Measurements from ENCODE around the gene SYNJ2BP.
"Not testable (repeated sequence)": the region's sequence is repeated elsewhere in the genome, so short reads cannot be mapped to it uniquely, and the experiment has no call there.

SYNJ2BP gene

DNA sequence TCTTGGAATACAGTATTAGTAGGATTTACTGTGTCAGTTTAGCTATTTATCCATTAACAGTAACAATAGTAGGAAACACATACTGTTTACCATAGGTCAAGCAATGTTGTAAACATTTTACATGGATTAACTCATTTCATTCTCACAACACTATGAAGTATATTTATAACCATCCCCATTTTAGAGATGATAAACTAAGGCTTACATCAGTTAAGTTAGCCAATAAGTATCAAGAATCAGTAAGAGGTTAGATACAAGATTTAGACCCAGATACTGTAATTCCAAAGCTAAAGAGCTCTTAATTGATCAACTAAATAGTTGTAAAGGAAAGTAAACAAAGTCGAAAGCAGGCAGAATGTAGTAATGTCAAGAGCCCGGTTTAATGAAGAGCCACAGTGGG is 1.1 kb downstream of the SYNJ2BP start:
- H3K79me2 ChIP-seq (ENCODE audit: insufficient read depth, low read length), result peaks cover 33% of the 10 kb centered on the region
- no peaks in the 10 kb centered on the region for H3K27me3 ChIP-seq (ENCODE audit: insufficient read depth, low read length, poor library complexity, severe bottlenecking)

DNA sequence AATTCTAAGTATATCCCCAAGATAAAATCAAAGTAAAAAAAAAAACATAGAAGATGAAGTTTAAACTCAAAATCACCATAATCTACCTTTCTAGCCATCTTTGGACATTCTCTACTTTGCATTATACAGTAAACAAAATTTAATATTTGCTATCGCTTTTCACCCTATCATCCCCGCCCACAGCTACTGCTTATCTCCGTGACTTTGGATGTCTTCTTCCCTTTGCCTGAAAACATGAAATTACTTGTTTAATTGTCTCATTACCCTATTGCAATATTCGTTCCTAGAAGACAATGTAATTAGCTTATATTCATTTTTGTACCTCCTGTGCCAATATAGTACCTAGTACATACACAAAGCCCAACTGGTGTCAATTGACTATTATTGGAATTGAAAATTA is 9.3 kb downstream of the SYNJ2BP start:
- Histone ChIP-seq H3K79me2 (ENCODE audit: insufficient read depth, low read length) (peaks cover 27% of the 10 kb centered on the region), H3K36me3 (ENCODE audit: insufficient read depth, low read length) (peaks cover 5% of the 10 kb centered on the region; the same call in 1 of the 2 replicates), H3K4me1 (ENCODE audit: insufficient read depth, low read length, poor library complexity, severe bottlenecking) (peaks cover 4% of the 10 kb centered on the region), H3K9me3 (ENCODE audit: insufficient read depth, low read depth, low read length) (no peaks in the 10 kb centered on the region), H3K4me2 (ENCODE audit: low read depth, low read length, poor library complexity, severe bottlenecking) (no peak overlapping the region), H2AFZ (ENCODE audit: low read length) (no peak overlapping the region), H4K20me1 (ENCODE audit: insufficient read depth, low read length, poor library complexity, severe bottlenecking) (no peaks in the 10 kb centered on the region), H3F3A (ENCODE audit: low read depth) (no peaks in the 10 kb centered on the region), H3K27me3 (ENCODE audit: insufficient read depth, low read length, poor library complexity, severe bottlenecking) (no peaks in the 10 kb centered on the region), H3K9me2 (replicated peaks; ENCODE audit: low read depth, low read length) (no peaks in the 10 kb centered on the region), H3K4me3 (ENCODE audit: low read length, poor library complexity, severe bottlenecking) (no peak overlapping the region), H3K9ac (ENCODE audit: low read depth, low read length, poor library complexity, severe bottlenecking) (no peak overlapping the region)
- TF ChIP-seq, protein P1, sequence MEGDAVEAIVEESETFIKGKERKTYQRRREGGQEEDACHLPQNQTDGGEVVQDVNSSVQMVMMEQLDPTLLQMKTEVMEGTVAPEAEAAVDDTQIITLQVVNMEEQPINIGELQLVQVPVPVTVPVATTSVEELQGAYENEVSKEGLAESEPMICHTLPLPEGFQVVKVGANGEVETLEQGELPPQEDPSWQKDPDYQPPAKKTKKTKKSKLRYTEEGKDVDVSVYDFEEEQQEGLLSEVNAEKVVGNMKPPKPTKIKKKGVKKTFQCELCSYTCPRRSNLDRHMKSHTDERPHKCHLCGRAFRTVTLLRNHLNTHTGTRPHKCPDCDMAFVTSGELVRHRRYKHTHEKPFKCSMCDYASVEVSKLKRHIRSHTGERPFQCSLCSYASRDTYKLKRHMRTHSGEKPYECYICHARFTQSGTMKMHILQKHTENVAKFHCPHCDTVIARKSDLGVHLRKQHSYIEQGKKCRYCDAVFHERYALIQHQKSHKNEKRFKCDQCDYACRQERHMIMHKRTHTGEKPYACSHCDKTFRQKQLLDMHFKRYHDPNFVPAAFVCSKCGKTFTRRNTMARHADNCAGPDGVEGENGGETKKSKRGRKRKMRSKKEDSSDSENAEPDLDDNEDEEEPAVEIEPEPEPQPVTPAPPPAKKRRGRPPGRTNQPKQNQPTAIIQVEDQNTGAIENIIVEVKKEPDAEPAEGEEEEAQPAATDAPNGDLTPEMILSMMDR (conservative IDR thresholded peaks at IDR 0.05; ENCODE audit: low read length), result no peak
- no peak for TF ChIP-seq EZH2phosphoT487 (IDR thresholded peaks at IDR 0.05; ENCODE audit: borderline replicate concordance)

More for the DNA sequence above, 1.1 kb downstream of the SYNJ2BP start:
- Histone ChIP-seq H3K36me3 (ENCODE audit: insufficient read depth, low read length) (no peaks in the 10 kb centered on the region), H4K20me1 (ENCODE audit: insufficient read depth, low read length, poor library complexity, severe bottlenecking) (no peaks in the 10 kb centered on the region), H2AFZ (ENCODE audit: low read length) (no peak overlapping the region), H3K4me1 (ENCODE audit: insufficient read depth, low read length, poor library complexity, severe bottlenecking) (peaks cover 37% of the 10 kb centered on the region), H3K9me3 (ENCODE audit: insufficient read depth, low read depth, low read length) (no peaks in the 10 kb centered on the region), H3K4me3 (ENCODE audit: low read length, poor library complexity, severe bottlenecking) (peak overlapping the region; percentile 77), H3K9me2 (replicated peaks; ENCODE audit: low read depth, low read length) (no peaks in the 10 kb centered on the region), H3F3A (ENCODE audit: low read depth) (no peaks in the 10 kb centered on the region), H3K9ac (ENCODE audit: low read depth, low read length, poor library complexity, severe bottlenecking) (peak overlapping the region; percentile 63), H3K4me2 (ENCODE audit: low read depth, low read length, poor library complexity, severe bottlenecking) (peak overlapping the region; percentile 87)
- TF ChIP-seq, protein P1 (conservative IDR thresholded peaks at IDR 0.05; ENCODE audit: low read length), result no peak
- no peak for TF ChIP-seq EZH2phosphoT487 (IDR thresholded peaks at IDR 0.05; ENCODE audit: borderline replicate concordance)

DNA sequence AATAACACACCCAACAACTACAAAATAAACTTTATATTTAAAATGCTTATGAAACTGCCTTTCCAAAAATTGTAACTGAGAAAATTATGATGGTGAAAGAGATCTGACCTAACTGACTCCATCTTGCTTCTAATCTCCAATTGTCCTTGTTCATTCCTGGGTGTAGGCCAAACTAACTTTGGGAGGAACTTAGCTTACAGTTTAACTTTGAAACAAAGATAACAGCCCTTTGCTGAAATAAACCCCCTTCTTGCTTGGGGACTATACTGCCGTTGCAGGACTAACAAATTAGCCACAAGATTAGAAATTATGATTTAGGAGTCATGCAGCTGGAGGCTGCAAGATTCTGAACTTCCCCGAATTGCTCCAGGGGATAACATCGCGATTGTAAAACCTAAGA is 10.7 kb downstream of the SYNJ2BP start:
- peaks cover 20% of the 10 kb centered on the region for H3K79me2 ChIP-seq (ENCODE audit: insufficient read depth, low read length)
- H3K4me1 ChIP-seq (ENCODE audit: insufficient read depth, low read length, poor library complexity, severe bottlenecking); H2AFZ ChIP-seq (ENCODE audit: low read length); H3F3A ChIP-seq (ENCODE audit: low read depth); H3K4me2 ChIP-seq (ENCODE audit: low read depth, low read length, poor library complexity, severe bottlenecking); H4K20me1 ChIP-seq (ENCODE audit: insufficient read depth, low read length, poor library complexity, severe bottlenecking); H3K36me3 ChIP-seq (ENCODE audit: insufficient read depth, low read length); H3K4me3 ChIP-seq (ENCODE audit: low read length, poor library complexity, severe bottlenecking); H3K9ac ChIP-seq (ENCODE audit: low read depth, low read length, poor library complexity, severe bottlenecking); H3K9me2 ChIP-seq (replicated peaks; ENCODE audit: low read depth, low read length); H3K9me3 ChIP-seq (ENCODE audit: insufficient read depth, low read depth, low read length); H3K27me3 ChIP-seq (ENCODE audit: insufficient read depth, low read length, poor library complexity, severe bottlenecking): not testable (repeated sequence)

DNA sequence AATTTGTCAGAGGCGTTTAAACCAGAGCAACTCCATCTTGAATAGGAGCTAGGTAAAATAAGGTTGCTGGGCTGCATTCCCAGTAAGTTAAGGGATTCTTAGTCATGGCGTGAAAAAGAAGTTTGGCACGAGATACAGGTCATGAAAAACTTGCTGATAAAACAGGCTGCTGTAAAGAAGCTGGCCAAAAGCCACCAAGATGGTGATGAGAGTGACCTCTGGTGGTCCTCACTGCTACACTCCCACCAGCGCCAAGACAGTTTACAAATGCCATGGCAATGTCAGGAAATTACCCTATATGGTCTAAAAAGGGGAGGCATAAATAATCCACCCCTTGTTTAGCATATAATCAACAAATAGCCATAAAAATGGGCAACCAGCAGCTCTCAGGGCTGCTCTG is 13.6 kb downstream of the SYNJ2BP start:
- TF ChIP-seq, protein P1 (conservative IDR thresholded peaks at IDR 0.05; ENCODE audit: low read length), result peak; percentile 54
- not testable (repeated sequence) for H3K9ac ChIP-seq (ENCODE audit: low read depth, low read length, poor library complexity, severe bottlenecking); H3K9me3 ChIP-seq (ENCODE audit: insufficient read depth, low read depth, low read length); H3K4me2 ChIP-seq (ENCODE audit: low read depth, low read length, poor library complexity, severe bottlenecking); H2AFZ ChIP-seq (ENCODE audit: low read length); H3K4me1 ChIP-seq (ENCODE audit: insufficient read depth, low read length, poor library complexity, severe bottlenecking); H3F3A ChIP-seq (ENCODE audit: low read depth); H3K4me3 ChIP-seq (ENCODE audit: low read length, poor library complexity, severe bottlenecking); H3K9me2 ChIP-seq (replicated peaks; ENCODE audit: low read depth, low read length); H3K36me3 ChIP-seq (ENCODE audit: insufficient read depth, low read length); H4K20me1 ChIP-seq (ENCODE audit: insufficient read depth, low read length, poor library complexity, severe bottlenecking); H3K27me3 ChIP-seq (ENCODE audit: insufficient read depth, low read length, poor library complexity, severe bottlenecking)
- H3K79me2 ChIP-seq (ENCODE audit: insufficient read depth, low read length), result peaks cover 25% of the 10 kb centered on the region

Measured in Loucy (cell line).